ENCODE data around the gene OOSP4A.

Gene OOSP4A

DNA sequence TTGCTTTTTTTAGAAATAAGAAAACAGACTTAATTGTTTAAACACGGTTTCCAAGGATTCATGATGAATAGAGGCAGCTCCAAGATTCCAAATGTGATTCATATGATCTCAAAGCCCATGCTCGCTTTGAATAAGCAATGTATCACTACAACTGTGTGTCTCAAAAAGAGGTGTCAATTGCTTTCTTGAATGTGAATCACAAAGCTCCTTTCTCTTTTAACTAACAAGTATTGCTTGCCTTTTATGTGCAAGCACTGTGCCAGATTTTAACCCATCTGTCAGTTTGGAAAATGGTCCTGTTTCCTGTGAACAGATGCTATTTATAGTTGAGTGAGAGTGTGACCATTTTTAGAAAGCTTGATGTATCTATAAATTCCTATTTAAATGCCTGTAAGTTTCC is 19.1 kb upstream of the OOSP4A start:
- Histone ChIP-seq H3K36me3 (ENCODE audit: control insufficient read depth, insufficient read depth, low read length) (no peaks in the 10 kb centered on the region), H3K4me1 (ENCODE audit: control insufficient read depth, insufficient read depth, low read length) (no peaks in the 10 kb centered on the region), H3K9me3 (ENCODE audit: control insufficient read depth, low read length) (no peaks in the 10 kb centered on the region), H3K4me3 (ENCODE audit: insufficient read depth, low read depth, low read length) (no peak overlapping the region), H3K27ac (ENCODE audit: insufficient read depth, low read depth, low read length, poor library complexity, severe bottlenecking) (no peak overlapping the region), H3K27me3 (ENCODE audit: control insufficient read depth, insufficient read depth, low read length, poor library complexity, severe bottlenecking) (no peaks in the 10 kb centered on the region)
- 81 to 82% methylated on average over 2 of the region's 2 CpGs for WGBS, 2 experiments

GRCh38 chr11:59953463-59954218 is 10.2 kb upstream of the OOSP4A start:
- no peak overlapping the region for H3K27ac ChIP-seq (ENCODE audit: insufficient read depth, low read depth, low read length, poor library complexity, severe bottlenecking)
- H3K36me3 ChIP-seq (ENCODE audit: control insufficient read depth, insufficient read depth, low read length): no peaks in the 10 kb centered on the region
- 93 to 96% methylated on average over 2 to 4 of the region's 4 CpGs for WGBS, 2 experiments

GRCh38 chr11:59954219-59954847 is 9.5 kb upstream of the OOSP4A start:
- 100% methylated on average over 1 of the region's 3 CpGs; no CpG with 5 or more reads in 1 of the 2 experiments for WGBS, 2 experiments
- Histone ChIP-seq H3K27ac (ENCODE audit: insufficient read depth, low read depth, low read length, poor library complexity, severe bottlenecking) (no peak overlapping the region), H3K9me3 (ENCODE audit: control insufficient read depth, low read length) (no peaks in the 10 kb centered on the region), H3K4me1 (ENCODE audit: control insufficient read depth, insufficient read depth, low read length) (no peaks in the 10 kb centered on the region), H3K4me3 (ENCODE audit: insufficient read depth, low read depth, low read length) (no peak overlapping the region), H3K36me3 (ENCODE audit: control insufficient read depth, insufficient read depth, low read length) (no peaks in the 10 kb centered on the region), H3K27me3 (ENCODE audit: control insufficient read depth, insufficient read depth, low read length, poor library complexity, severe bottlenecking) (no peaks in the 10 kb centered on the region)

More at GRCh38 chr11:59953463-59954218, 10.2 kb upstream of the OOSP4A start:
- H3K4me3 ChIP-seq (ENCODE audit: insufficient read depth, low read depth, low read length): no peak overlapping the region
- H3K4me1 ChIP-seq (ENCODE audit: control insufficient read depth, insufficient read depth, low read length): no peaks in the 10 kb centered on the region
- no peaks in the 10 kb centered on the region for H3K9me3 ChIP-seq (ENCODE audit: control insufficient read depth, low read length)
- H3K27me3 ChIP-seq (ENCODE audit: control insufficient read depth, insufficient read depth, low read length, poor library complexity, severe bottlenecking): no peaks in the 10 kb centered on the region

DNA sequence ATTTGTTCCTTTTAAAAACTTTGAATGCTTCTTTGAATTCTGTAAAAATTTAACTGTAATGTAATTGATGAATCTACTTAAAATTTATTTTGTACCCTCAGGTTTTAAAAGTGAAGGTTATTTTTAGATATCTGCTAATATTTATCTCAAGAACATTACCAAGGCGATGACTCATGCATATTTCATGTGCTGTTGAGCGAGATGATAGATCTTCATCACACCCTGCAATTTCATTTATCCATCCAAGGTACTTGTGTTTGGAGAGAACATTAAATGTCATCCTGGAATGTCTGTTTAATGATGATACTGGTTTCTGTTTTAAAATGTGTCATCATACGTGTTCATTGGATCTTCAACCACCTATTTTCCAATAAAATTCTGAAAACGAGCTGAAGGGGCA is 6.7 kb upstream of the OOSP4A start:
- no peaks in the 10 kb centered on the region for H3K4me1 ChIP-seq (ENCODE audit: control insufficient read depth, insufficient read depth, low read length)
- no peaks in the 10 kb centered on the region for H3K9me3 ChIP-seq (ENCODE audit: control insufficient read depth, low read length)
- H3K4me3 ChIP-seq (ENCODE audit: insufficient read depth, low read depth, low read length): no peak overlapping the region
- WGBS, 2 experiments: 91 to 97% methylated on average over 4 of the region's 4 CpGs
- no peak overlapping the region for H3K27ac ChIP-seq (ENCODE audit: insufficient read depth, low read depth, low read length, poor library complexity, severe bottlenecking)
- no peaks in the 10 kb centered on the region for H3K36me3 ChIP-seq (ENCODE audit: control insufficient read depth, insufficient read depth, low read length)
- no peaks in the 10 kb centered on the region for H3K27me3 ChIP-seq (ENCODE audit: control insufficient read depth, insufficient read depth, low read length, poor library complexity, severe bottlenecking)

- H3K36me3 ChIP-seq (ENCODE audit: control insufficient read depth, insufficient read depth, low read length): no peaks in the 10 kb centered on the region
- no peaks in the 10 kb centered on the region for H3K9me3 ChIP-seq (ENCODE audit: control insufficient read depth, low read length)
- no peaks in the 10 kb centered on the region for H3K4me1 ChIP-seq (ENCODE audit: control insufficient read depth, insufficient read depth, low read length)
- no peak overlapping the region for H3K27ac ChIP-seq (ENCODE audit: insufficient read depth, low read depth, low read length, poor library complexity, severe bottlenecking)
- no peak overlapping the region for H3K4me3 ChIP-seq (ENCODE audit: insufficient read depth, low read depth, low read length)
- WGBS, 2 experiments: 96% methylated on average over 5 to 8 of the region's 9 CpGs
- no peaks in the 10 kb centered on the region for H3K27me3 ChIP-seq (ENCODE audit: control insufficient read depth, insufficient read depth, low read length, poor library complexity, severe bottlenecking)
Observed at GRCh38 chr11:59960502-59961381, 3.1 kb upstream of the OOSP4A start.

DNA sequence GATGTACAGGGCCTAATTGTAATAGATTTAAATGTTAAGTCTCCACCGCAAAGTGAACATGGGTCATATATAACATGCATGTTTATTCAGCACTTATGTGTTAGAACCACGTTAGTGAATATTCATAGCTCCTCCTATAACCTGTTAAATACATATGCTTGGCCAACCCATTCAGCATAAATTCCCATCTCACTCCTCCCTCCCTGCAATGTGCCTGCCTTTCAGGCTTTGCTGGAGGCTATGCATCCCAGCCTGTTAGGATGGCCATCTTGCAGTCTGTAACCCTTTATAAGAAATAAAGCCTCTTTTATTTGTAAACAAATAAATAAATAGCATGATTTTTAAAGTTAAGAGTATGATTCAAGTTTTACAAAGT is 1.7 kb upstream of the OOSP4A start:
- no peak overlapping the region for H3K27ac ChIP-seq (ENCODE audit: insufficient read depth, low read depth, low read length, poor library complexity, severe bottlenecking)
- WGBS, 2 experiments: 94 to 100% methylated on average over 2 of the region's 2 CpGs
- no peak overlapping the region for H3K4me3 ChIP-seq (ENCODE audit: insufficient read depth, low read depth, low read length)
- no peaks in the 10 kb centered on the region for H3K4me1 ChIP-seq (ENCODE audit: control insufficient read depth, insufficient read depth, low read length)
- no peaks in the 10 kb centered on the region for H3K36me3 ChIP-seq (ENCODE audit: control insufficient read depth, insufficient read depth, low read length)
- no peaks in the 10 kb centered on the region for H3K9me3 ChIP-seq (ENCODE audit: control insufficient read depth, low read length)
- no peaks in the 10 kb centered on the region for H3K27me3 ChIP-seq (ENCODE audit: control insufficient read depth, insufficient read depth, low read length, poor library complexity, severe bottlenecking)

- H3K4me3 ChIP-seq (ENCODE audit: insufficient read depth, low read depth, low read length): no peak overlapping the region
- H3K27ac ChIP-seq (ENCODE audit: insufficient read depth, low read depth, low read length, poor library complexity, severe bottlenecking): no peak overlapping the region
- no peaks in the 10 kb centered on the region for H3K4me1 ChIP-seq (ENCODE audit: control insufficient read depth, insufficient read depth, low read length)
- H3K27me3 ChIP-seq (ENCODE audit: control insufficient read depth, insufficient read depth, low read length, poor library complexity, severe bottlenecking): no peaks in the 10 kb centered on the region
- no peaks in the 10 kb centered on the region for H3K36me3 ChIP-seq (ENCODE audit: control insufficient read depth, insufficient read depth, low read length)
- WGBS, 2 experiments: 94 to 98% methylated on average over 6 to 7 of the region's 7 CpGs
- no peaks in the 10 kb centered on the region for H3K9me3 ChIP-seq (ENCODE audit: control insufficient read depth, low read length)
Observed at GRCh38 chr11:59965424-59965823, 1.6 kb downstream of the OOSP4A start.

DNA sequence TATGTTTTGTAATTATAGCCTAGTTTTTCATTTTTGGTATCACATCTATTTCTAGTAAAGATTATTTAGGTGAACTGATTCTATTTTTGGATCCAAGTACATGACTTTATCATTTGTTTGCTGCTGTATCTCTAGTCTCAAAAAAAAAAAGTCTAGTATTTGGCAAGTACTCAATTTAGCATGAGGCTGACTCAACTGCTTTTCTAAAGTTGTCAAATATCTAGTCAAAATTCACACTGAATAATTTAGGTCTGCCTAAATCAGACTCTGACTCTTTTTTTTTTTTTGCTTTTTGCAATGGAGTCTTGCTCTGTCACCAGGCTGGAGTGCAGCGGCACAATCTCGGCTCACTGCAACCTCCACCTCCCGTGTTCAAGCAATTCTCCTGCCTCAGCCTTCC is 2.4 kb downstream of the OOSP4A start:
- Histone ChIP-seq H3K27ac (ENCODE audit: insufficient read depth, low read depth, low read length, poor library complexity, severe bottlenecking) (no peak overlapping the region), H3K4me3 (ENCODE audit: insufficient read depth, low read depth, low read length) (no peak overlapping the region), H3K9me3 (ENCODE audit: control insufficient read depth, low read length) (no peaks in the 10 kb centered on the region), H3K27me3 (ENCODE audit: control insufficient read depth, insufficient read depth, low read length, poor library complexity, severe bottlenecking) (no peaks in the 10 kb centered on the region), H3K4me1 (ENCODE audit: control insufficient read depth, insufficient read depth, low read length) (no peaks in the 10 kb centered on the region), H3K36me3 (ENCODE audit: control insufficient read depth, insufficient read depth, low read length) (no peaks in the 10 kb centered on the region)
- whole genome bisulfite sequencing, 2 experiments: 93% methylated on average over 3 of the region's 3 CpGs

DNA sequence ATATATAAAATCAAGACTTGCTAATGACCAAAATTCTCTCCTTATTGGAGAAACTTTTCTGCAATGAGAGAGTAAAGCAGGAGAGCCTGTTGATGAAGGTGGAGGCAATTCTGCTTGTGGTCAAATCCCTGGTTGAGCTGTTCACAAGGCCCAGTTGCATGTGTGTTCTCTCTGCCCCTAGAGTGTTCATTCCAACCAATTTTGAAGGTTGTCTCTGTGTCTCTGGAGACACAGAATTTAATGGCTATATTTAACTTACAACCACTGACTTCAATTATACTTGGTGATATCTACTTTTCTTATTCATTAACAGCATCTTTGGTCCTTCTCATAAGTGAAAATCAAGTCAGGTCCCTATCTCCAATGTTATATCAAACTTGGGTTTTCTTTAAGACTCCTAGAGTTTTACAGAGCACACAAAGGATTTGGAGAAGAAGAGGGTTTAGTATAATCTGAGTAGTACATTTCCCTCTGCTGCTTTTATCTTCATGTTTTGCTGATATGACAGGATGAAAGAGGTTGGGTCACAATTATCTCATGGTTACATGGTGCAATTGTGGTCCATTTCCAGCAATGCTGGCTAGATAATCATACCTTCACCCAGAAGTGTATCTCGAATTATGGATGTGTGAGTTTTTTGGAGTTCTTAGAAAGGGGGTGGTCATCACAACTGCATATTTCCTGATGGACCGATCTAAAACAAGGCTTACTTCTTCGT is 4.0 kb downstream of the OOSP4A start:
- Histone ChIP-seq H3K27ac (ENCODE audit: insufficient read depth, low read depth, low read length, poor library complexity, severe bottlenecking) (no peak overlapping the region), H3K27me3 (ENCODE audit: control insufficient read depth, insufficient read depth, low read length, poor library complexity, severe bottlenecking) (no peaks in the 10 kb centered on the region), H3K36me3 (ENCODE audit: control insufficient read depth, insufficient read depth, low read length) (no peaks in the 10 kb centered on the region), H3K4me3 (ENCODE audit: insufficient read depth, low read depth, low read length) (no peak overlapping the region), H3K4me1 (ENCODE audit: control insufficient read depth, insufficient read depth, low read length) (no peaks in the 10 kb centered on the region), H3K9me3 (ENCODE audit: control insufficient read depth, low read length) (no peaks in the 10 kb centered on the region)
- WGBS, 2 experiments: 91 to 94% methylated on average over 2 to 3 of the region's 3 CpGs
